ENCODE measurements around the gene PCDHA9. TPM values are rescaled to one million over a fixed set of nuclear protein-coding genes. Genes with fewer than 3 reads are reported as not detected.
"Not testable (repeated sequence)": the region's sequence is repeated elsewhere in the genome, so short reads cannot be mapped to it uniquely, and the experiment has no call there.

PCDHA9 gene
- total RNA-seq, 3 donors from 2014 or later: 0.16 to 0.17 TPM; not detected in 1

GRCh38 chr5:140808889-140809291 is 39.3 kb upstream of the PCDHA9 start:
- no peak for TF ChIP-seq CTCF (IDR thresholded peaks at IDR 0.05)
- Histone ChIP-seq H3K9me3 (peaks cover 45% of the 10 kb centered on the region), H3K4me3 (no peak overlapping the region), H3K4me1 (ENCODE audit: low read depth) (no peaks in the 10 kb centered on the region), H3K36me3 (ENCODE audit: low read depth) (no peaks in the 10 kb centered on the region)
- intact Hi-C loops (cut with DNase I, micrococcal nuclease): no loop called here
- DNase-seq (peak in 1 of 3 donors; percentile 34), ATAC-seq (no peak)

GRCh38 chr5:140821375-140822280 is 26.6 kb upstream of the PCDHA9 start, which contains the start of gene PCDHA5:
PCDHA5 (plus strand) TSS chr5:140821613.
- TF ChIP-seq CTCF (IDR thresholded peaks at IDR 0.05): no peak
- H3K4me3 ChIP-seq: no peak within 1 kb of the TSS
- intact Hi-C loops (cut with DNase I, micrococcal nuclease): no loop called here
- DNase-seq (peak in 1 of 3 donors; percentile 26), ATAC-seq (no peak)
- H3K9me3 ChIP-seq: peaks cover 31% of the 10 kb centered on the region
- no peaks in the 10 kb centered on the region for H3K4me1 ChIP-seq (ENCODE audit: low read depth)
- no peaks in the 10 kb centered on the region for H3K36me3 ChIP-seq (ENCODE audit: low read depth)

GRCh38 chr5:140822281-140822629 is 25.9 kb upstream of the PCDHA9 start:
- H3K9me3 ChIP-seq: peaks cover 29% of the 10 kb centered on the region
- DNase-seq (no peak), ATAC-seq (no peak)
- intact Hi-C loops (cut with DNase I, micrococcal nuclease): no loop called here
- TF ChIP-seq CTCF (IDR thresholded peaks at IDR 0.05): no peak
- H3K4me1 ChIP-seq (ENCODE audit: low read depth): no peaks in the 10 kb centered on the region
- no peak overlapping the region for H3K4me3 ChIP-seq
- no peaks in the 10 kb centered on the region for H3K36me3 ChIP-seq (ENCODE audit: low read depth)

GRCh38 chr5:140822969-140823368 is 25.2 kb upstream of the PCDHA9 start:
- H3K4me3 ChIP-seq; H3K4me1 ChIP-seq (ENCODE audit: low read depth); intact Hi-C loops (cut with DNase I, micrococcal nuclease); ATAC-seq; H3K36me3 ChIP-seq (ENCODE audit: low read depth): not testable (repeated sequence)
- peaks cover 35% of the 10 kb centered on the region for H3K9me3 ChIP-seq
- DNase-seq: peak in 1 of 3 donors; percentile 36

- no peak overlapping the region for H3K4me3 ChIP-seq
- H3K4me1 ChIP-seq (ENCODE audit: low read depth): no peaks in the 10 kb centered on the region
- DNase-seq (peak in 1 of 3 donors; percentile 44), ATAC-seq (no peak)
- no peak for TF ChIP-seq CTCF (IDR thresholded peaks at IDR 0.05)
- no peaks in the 10 kb centered on the region for H3K36me3 ChIP-seq (ENCODE audit: low read depth)
- peaks cover 40% of the 10 kb centered on the region for H3K9me3 ChIP-seq
- intact Hi-C loops (cut with DNase I, micrococcal nuclease): no loop called here
Observed at GRCh38 chr5:140823475-140823874, 24.7 kb upstream of the PCDHA9 start.

DNA sequence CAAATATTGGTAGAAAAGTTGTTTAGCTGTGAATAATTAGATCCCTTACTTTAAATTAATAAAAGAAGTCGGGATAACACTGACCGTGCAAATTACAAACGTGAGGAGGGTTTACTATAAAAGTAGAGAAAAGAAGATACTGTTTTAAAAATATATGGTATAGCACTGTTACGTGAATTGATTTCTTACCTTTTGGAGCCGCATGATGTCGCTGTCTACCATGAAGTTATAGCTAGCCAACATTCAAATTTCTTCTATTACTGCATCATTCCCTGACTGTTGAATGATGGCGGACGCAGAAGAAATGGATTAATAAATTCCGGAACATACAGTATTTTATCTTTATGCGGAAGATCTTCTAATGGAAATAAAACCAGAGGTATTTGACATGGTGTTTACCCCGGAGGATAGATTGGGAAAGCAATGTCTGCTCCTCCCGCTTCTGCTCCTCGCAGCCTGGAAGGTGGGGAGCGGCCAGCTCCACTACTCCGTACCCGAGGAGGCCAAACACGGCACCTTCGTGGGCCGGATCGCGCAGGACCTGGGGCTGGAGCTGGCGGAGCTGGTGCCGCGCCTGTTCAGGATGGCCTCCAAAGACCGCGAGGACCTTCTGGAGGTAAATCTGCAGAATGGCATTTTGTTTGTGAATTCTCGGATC is 20.3 kb upstream of the PCDHA9 start, which contains the start of gene PCDHA6:
Gene PCDHA6, plus strand, starts transcription at position 257 of the 658 bp plus-strand sequence. Its CDS starts 132 bp downstream, at position 389.
- no peak for ATAC-seq
- intact Hi-C loops (cut with DNase I, micrococcal nuclease): no loop called here
- peaks cover 44% of the 10 kb centered on the region for H3K9me3 ChIP-seq
- H3K4me3 ChIP-seq: no peak within 1 kb of the TSS
- no peak for TF ChIP-seq CTCF (IDR thresholded peaks at IDR 0.05)
- no peak for DNase-seq
- no peaks in the 10 kb centered on the region for H3K36me3 ChIP-seq (ENCODE audit: low read depth)
- H3K4me1 ChIP-seq (ENCODE audit: low read depth): no peaks in the 10 kb centered on the region

Data from mucosa of descending colon (tissue), 3 donors.